GM18858 (cell line): ENCODE measurements around the gene IL17D.
"Not testable (repeated sequence)": the region's sequence is repeated elsewhere in the genome, so short reads cannot be mapped to it uniquely, and the experiment has no call there.

Source experiments
- ATAC-seq: cut with Tn5 transposase; IDR thresholded peaks from one replicate; pipeline ENCODE4 v1.9.1; 2021; ENCODE audit not compliant: unreplicated experiment

IL17D gene, protein sequence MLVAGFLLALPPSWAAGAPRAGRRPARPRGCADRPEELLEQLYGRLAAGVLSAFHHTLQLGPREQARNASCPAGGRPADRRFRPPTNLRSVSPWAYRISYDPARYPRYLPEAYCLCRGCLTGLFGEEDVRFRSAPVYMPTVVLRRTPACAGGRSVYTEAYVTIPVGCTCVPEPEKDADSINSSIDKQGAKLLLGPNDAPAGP

DNA sequence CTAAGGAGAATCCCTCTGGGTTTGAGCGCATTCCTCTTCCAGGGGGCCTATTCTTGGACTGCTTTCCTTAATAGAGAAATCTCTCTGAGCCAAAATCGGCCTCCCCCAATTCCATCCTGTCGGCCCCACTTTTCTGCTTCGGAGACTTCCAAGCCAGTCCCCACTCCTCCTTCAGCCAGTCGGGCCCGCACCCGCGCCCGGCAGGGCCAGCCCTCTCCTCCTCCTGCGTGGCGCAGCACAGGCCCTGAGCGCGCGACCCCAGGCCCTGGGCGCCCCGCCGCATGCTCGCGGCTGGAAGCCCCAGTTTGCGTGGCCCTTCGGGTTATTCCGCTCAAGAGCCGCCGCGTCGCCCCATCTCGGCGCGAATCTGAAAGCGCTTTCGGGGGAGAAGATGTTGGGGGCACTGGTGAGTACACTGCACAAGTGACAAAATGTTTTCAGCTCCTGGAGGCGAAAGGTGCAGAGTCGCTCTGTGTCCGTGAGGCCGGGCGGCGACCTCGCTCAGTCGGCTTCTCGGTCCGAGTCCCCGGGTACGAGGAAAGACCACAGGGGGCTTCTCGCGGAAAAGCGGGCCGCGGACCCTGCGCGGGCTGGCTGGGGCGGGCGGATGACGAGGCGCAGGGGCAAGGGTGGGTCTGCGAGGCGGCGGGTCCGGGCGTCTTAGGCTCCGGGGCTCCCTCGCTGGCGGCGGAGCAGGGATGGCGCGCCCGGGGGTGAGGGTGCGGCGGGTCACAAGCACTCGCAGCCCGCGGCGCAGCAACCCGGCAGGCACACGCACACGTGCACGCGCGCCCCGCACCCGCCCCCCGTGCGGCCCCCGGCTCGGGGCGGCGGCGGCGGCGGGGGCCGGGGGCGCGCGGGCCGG lies at the start of gene IL17D:
IL17D (plus strand) TSS at position 785 of the 865 bp plus-strand sequence. CDS start 303 bp downstream, outside the sequence.
- ATAC-seq: peak; percentile 14

- no peak for ATAC-seq
Measured at GRCh38 chr13:20654156-20654555, 49.3 kb upstream of the IL17D start.

GRCh38 chr13:20658451-20659040 lies 45.0 kb upstream of the IL17D start:
- no peak for ATAC-seq

DNA sequence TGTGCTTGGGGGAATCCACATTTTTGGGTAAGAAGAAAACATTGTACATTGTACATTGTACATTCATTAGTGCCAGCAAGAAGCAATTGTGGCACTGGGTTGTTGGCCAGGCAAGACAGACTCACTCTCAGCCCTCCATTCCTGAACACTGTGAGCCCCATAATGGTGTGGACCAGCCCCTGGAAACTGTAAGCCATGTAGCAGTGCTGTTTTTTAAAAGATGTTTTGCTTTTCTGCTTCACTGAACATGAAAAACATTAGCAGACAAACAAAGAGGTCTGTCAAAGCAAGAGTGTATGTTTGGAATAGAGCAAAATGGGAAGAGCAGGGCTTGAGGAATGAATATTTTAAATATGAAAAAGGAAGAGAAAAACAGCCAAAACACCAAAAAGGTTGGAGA lies 39.1 kb upstream of the IL17D start:
- ATAC-seq: no peak

DNA sequence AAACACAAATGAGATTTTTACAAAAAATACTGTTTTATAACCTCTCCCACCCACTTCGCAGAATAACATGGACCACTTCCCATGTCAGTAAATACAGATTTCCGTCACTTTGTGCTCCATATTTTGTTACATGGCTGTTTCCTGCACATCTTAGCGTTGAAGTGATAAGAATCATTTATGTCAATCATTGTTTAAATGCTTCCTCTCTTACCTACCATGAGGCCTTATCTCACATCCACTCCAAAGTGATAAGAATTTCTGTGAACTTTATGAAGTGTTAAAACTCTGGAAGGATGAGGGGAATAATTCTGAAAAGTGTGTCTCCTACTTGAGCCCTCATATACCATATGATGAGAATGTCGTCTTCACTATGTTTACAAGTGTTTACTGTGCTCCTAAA lies 36.6 kb upstream of the IL17D start:
- ATAC-seq: no peak

DNA sequence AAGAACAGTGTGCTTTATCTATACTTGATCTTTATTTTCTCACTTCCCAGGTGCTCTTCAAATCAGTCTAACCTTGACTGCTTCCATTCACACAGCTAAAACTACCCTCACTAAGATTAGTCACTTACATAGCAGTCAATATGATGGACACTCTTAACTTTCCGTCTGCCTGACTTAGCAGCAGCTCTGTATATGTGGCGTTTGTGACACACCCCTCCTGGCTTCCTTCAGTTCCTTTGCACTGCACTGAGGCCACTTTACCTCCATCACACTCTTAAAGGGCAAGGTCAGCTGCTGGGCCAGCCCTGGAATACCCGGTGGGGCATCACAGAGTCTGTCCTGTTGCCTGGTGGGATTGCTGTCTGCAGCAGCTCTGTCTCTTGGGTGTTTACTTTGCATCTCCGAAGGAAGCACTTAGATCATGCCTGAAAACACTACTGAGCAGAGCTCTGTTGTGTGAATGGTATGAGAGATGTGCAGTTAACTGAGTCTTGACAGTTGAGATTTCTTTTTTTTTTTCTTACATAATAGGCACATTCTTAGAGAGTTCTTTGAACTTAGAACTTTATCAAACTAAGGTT lies 35.6 kb upstream of the IL17D start:
- no peak for ATAC-seq

GRCh38 chr13:20669162-20669561 lies 34.3 kb upstream of the IL17D start:
- ATAC-seq: no peak

DNA sequence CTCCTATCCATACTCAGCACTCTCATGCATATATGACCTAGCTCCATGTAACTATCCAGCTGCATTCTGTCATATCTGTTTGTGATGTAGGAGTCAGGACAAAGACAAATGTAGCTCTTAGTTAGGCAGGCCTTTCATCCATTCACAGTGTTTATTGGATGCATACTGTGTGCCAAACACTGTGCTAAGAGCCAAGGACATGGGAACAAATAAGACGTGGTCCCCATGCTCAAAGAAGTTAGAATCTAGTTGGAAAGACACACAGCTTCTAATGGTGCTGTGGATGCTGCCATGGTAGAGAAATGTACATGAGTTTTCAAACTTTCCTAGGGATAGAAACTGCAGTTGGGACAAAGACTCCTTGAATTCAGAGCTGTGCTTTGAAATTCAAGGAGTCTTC lies 31.7 kb upstream of the IL17D start:
- no peak for ATAC-seq

DNA sequence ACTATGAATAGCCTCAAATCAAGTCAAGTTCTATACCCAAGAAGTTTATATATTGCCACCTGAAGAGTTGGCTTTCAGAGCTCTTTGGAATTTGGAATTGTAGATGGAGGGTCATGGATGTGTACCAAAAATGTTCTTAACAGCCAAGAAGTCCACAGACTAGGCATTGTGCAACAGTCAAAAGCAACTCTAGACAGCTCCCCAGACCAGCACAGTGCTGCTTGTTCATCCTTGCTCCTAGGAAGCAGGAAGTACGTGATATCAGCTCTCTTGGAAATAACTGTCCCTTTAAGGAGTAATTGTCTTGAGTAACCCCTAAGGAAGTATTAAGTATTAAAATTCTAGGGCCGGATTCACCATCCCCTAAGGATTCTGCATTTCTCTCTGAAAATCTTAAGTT lies 30.7 kb upstream of the IL17D start:
- no peak for ATAC-seq

GRCh38 chr13:20673715-20674114 lies 29.8 kb upstream of the IL17D start:
- no peak for ATAC-seq

GRCh38 chr13:20676213-20676612 lies 27.3 kb upstream of the IL17D start:
- no peak for ATAC-seq

DNA sequence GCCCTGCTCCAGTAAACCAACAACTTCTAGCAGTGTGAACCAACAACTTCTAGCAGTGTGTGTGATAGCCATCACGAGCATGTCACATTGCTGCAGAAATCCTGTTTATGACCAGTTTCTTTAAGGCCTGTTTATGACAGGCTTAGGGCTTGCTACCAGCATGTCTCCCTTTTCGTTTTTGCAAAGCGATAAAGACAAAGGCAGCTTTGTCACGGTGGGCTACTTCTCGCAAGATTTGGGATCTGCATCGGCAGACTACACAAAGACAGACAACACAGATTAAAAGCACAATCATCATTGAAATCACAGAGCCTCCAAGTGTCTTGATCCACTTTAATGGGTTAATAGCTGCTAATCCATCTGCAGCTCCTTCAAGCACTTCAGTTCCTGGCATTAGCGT lies 24.9 kb upstream of the IL17D start:
- not testable (repeated sequence) for ATAC-seq

GRCh38 chr13:20679879-20680278 lies 23.6 kb upstream of the IL17D start:
- no peak for ATAC-seq

DNA sequence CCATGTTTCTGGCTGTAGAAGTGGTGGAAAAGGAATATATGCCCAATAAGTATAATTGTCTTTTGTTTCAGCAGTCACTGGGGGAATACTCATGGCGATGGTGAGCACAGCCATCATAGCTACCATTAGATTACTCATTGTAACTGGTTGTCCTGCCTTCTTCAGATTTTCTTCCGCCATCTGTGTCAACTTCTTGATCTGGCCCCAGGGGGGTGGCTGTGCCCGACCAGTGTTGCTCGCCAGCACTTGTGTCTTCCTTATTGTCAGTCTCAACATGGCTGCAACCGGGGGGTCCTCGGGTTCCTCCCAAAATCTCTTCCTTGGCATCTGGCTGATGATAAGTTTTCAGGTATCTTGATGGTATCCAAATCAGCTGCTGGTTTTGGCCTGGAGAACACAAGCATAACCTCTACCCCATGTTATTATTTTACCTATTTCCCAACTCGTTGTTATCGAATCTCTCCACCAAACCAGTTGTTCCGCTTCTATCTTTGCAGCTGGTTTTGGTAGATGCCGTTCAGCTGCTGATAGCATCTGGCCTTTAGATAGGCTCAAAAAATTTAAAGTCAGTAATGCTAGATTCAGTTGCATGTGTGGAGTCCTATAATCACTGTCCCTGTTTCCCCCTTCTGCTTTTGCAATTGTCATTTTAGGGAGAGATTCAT lies 23.0 kb upstream of the IL17D start:
- ATAC-seq: no peak

DNA sequence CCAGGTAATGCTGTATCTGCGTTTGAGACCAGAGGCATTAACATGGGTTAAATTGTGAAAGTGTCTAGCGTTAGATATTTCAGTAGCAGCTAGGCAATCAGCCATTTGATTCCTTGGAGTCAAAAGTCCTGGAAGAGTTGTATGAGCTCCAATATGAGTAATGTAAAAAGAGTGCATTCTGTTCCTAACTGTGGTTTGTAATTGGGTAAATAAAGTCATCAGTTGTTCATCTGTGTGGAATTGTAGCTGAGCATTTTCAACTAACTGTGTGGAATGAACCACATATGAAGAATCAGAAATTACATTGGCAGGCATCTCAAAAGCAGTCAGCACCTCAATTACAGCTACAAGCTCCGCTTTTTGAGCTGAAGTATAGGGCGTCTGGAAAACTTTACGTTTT lies 22.0 kb upstream of the IL17D start:
- not testable (repeated sequence) for ATAC-seq

DNA sequence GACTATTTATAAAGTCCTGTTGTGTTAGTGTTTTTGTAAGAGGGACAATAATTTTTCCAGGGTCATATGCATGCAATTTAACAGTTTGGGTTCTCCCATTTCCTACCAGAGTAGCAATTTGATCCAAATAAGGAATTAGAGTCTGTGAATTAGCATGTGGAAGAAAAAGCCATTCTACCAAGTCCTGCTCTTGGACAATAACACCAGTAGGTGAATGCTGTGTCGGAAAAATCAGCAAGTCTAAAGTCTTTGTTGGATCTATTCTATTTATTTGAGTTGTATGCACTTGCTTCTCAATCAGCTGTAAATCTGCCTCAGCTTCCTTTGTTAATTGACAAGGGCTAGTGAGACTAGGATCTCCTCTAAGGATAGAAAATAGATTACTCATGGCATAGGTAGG lies 21.4 kb upstream of the IL17D start:
- ATAC-seq: no peak

- no peak for ATAC-seq
Measured at GRCh38 chr13:20684041-20684440, 19.5 kb upstream of the IL17D start.

DNA sequence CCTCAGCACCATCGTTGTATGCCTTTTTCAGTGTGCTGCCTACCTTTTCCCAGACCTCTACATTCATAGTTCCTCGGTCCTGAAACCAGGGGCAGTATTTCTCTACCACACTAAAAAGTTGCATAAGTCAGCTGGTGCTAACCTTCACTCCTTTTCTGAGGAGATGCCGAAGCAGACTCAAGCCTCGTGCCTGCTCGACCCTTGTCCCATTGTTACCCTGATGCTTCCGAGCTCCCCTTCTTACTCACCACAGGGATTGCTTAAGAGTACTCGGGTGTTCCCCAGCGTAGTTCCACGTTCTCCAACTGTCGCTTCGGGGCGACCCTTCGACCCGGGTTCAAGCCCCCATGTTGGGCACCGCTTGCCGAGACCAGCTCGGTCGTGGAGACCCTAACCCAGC lies 19.0 kb upstream of the IL17D start:
- no peak for ATAC-seq

GRCh38 chr13:20685092-20685491 lies 18.4 kb upstream of the IL17D start:
- no peak for ATAC-seq

GRCh38 chr13:20686167-20686566 lies 17.3 kb upstream of the IL17D start:
- ATAC-seq: no peak

- ATAC-seq: no peak
Measured at GRCh38 chr13:20686863-20687579, 16.5 kb upstream of the IL17D start.
